Endothelial cell (in vitro differentiated cells): ENCODE measurements around the gene SRPX. TPM values are rescaled to one million over a fixed set of nuclear protein-coding genes. Genes with fewer than 3 reads are reported as not detected.

Experiments used
- DNase-seq: peaks from one replicate; pipeline ENCODE4 v3.0.0; 2021; ENCODE audit warnings: low spot score
- H3K27ac Mint-ChIP-seq: one replicate; pipeline ENCODE4 v1.8.0; 2021; ENCODE audit warnings: mixed read lengths, inconsistent platforms; ENCODE audit not compliant: unreplicated experiment
- H3K27me3 Mint-ChIP-seq: one replicate; pipeline ENCODE4 v1.8.0; 2021; ENCODE audit warnings: mild to moderate bottlenecking, moderate library complexity, mixed read lengths, inconsistent platforms; ENCODE audit not compliant: unreplicated experiment
- H3K36me3 Mint-ChIP-seq: one replicate; pipeline ENCODE4 v1.8.0; 2021; ENCODE audit warnings: mild to moderate bottlenecking, low read depth, mixed read lengths, inconsistent platforms; ENCODE audit not compliant: unreplicated experiment
- H3K4me1 Mint-ChIP-seq: one replicate; pipeline ENCODE4 v1.8.0; 2021; ENCODE audit warnings: mild to moderate bottlenecking, mixed read lengths, inconsistent platforms; ENCODE audit not compliant: unreplicated experiment
- H3K4me3 Mint-ChIP-seq: one replicate; pipeline ENCODE4 v1.8.0; 2021; ENCODE audit warnings: mild to moderate bottlenecking, mixed read lengths, inconsistent platforms; ENCODE audit not compliant: unreplicated experiment
- H3K9me3 Mint-ChIP-seq: one replicate; pipeline ENCODE4 v1.8.0; 2021; ENCODE audit warnings: mixed read lengths, inconsistent platforms; ENCODE audit not compliant: unreplicated experiment
- CTCF ChIP-seq: fragments of 200-600 bp; sonication (generic); IDR thresholded peaks from one replicate; pipeline ENCODE4 v1.5.0; 2021; ENCODE audit warnings: antibody characterized with exemption; ENCODE audit not compliant: unreplicated experiment
- total RNA-seq: library from RNA; stranded (reverse); fragmentation: NEBNext Ultra II Directional; extraction: Animal tissue kit (Norgen Biotek cat#: 25700); gene quantifications from one replicate; pipeline ENCODE4 v1.2.1, GENCODE V29; 2021; ENCODE audit not compliant: unreplicated experiment

SRPX gene
- total RNA-seq, 1 donor from 2014 or later, result 23.8 TPM

DNA sequence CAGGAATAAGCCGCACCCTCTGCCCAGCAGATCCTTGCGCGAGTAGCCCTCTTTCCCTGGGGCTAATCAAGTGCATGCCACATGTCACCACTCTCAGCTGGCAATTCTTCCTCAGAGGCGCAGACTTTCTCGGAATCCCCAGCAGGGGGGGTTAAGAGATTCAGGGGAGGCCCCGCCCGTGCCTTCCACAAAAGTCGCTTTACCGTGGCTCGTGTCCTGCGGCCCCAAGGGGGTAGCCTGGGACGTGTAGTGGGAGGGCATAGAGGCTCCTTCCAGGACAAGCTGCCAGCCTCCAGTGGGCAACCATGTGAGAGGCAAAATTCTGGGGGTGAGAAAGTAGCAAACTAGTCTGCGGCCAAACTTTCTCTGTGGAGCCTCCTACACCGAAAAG is 652 bp downstream of the SRPX start:
- peak; percentile 38 for DNase-seq
- TF ChIP-seq CTCF, result peak; percentile 33
- Mint-ChIP-seq H3K36me3 (peaks cover 3% of the 10 kb centered on the region), H3K27me3 (peaks cover 3% of the 10 kb centered on the region), H3K9me3 (no peaks in the 10 kb centered on the region), H3K27ac (no peak overlapping the region), H3K4me3 (peak overlapping the region; percentile 84), H3K4me1 (peaks cover 17% of the 10 kb centered on the region)

DNA sequence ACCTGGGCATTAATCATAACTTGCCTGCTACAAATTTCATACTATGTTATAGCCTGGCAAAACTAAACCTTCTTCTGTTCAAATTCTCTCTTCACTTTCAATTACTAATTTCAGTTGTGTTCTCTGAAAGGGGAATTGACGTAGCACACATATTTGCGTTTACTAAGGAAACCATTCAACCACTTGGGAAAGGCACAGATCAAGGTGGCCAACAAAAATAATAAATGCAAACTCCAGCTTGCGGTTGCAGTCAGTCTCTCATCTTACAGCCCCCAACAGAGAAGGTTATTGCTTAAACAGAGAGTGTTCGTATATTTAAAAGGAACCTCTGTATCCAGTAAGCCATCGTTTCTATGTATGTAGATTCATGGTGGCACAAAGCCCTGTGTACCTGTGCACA is 4.0 kb downstream of the SRPX start:
- DNase-seq, result no peak
- peaks cover 3% of the 10 kb centered on the region for H3K36me3 Mint-ChIP-seq
- H3K27me3 Mint-ChIP-seq, result peaks cover 6% of the 10 kb centered on the region
- H3K4me3 Mint-ChIP-seq, result no peak overlapping the region
- no peaks in the 10 kb centered on the region for H3K9me3 Mint-ChIP-seq
- H3K27ac Mint-ChIP-seq, result no peak overlapping the region
- TF ChIP-seq CTCF, result no peak
- peaks cover 28% of the 10 kb centered on the region for H3K4me1 Mint-ChIP-seq

DNA sequence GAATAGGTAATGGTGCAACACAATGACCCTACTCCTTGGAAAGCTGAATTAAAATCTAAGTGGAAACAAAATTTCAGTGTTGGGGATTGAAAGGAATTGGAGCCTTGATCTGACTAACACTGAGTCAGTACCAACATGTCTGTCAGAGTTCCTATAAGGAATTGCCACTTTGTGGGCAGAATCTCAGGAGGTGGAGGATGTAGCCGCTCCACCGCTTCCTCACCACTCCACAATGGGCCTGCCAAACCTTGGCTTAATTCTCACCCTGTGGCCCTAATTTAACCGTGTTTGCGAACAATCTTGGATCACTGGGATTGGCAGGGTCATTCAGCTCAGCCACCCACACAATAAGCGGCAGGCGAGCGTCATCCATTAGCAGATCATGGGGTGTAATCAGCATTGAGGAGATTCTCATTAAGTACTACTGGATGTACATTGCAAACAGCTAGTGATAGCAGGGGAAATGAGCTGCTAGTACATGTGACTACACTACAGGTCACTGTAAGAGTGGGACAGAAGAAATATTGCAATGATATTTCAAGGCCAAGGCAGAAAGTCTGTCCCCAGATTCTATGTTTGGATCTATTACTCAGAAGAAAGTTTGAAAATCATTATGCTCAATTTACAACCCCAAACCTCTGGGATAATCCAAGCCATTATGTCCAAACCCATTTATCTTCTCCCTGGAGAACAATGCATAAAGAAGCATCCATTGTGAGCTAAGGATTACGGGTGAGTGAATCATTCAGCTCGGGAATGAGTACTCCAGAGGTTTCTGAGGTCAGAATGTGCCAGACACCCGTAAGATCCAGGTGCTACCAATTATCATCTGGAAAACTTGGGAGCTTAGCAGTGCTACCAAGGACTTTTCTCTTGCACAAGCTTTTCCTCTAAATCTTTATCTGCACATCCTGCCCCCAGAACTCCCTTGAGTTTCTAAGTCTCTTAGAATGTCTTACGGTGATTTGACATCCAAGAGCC is 5.8 kb downstream of the SRPX start:
- peaks cover 30% of the 10 kb centered on the region for H3K4me1 Mint-ChIP-seq
- H3K27ac Mint-ChIP-seq, result no peak overlapping the region
- H3K36me3 Mint-ChIP-seq, result peaks cover 3% of the 10 kb centered on the region
- H3K27me3 Mint-ChIP-seq, result peaks cover 6% of the 10 kb centered on the region
- no peak overlapping the region for H3K4me3 Mint-ChIP-seq
- DNase-seq, result no peak
- no peaks in the 10 kb centered on the region for H3K9me3 Mint-ChIP-seq
- no peak for TF ChIP-seq CTCF

DNA sequence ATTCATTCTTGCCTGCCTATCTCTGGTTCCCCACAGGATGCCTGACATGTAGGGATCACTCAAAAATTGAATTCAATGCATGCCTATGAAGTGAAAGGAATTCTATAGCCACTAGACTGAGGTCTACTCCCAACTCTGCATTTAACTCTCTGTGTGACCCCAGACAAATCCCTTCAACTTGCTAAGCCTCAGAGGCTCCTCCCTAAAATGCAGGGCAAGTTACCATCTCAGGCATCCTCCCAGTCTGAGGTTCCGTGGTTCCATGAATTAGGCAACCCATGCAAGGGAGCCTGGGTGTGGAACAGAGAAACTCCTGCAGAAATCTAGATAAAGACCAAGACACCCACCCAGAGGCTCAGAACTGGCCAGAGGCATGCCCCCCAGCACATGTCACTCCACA is 6.6 kb downstream of the SRPX start:
- Mint-ChIP-seq H3K4me3 (no peak overlapping the region), H3K27ac (no peak overlapping the region), H3K9me3 (no peaks in the 10 kb centered on the region), H3K36me3 (peaks cover 3% of the 10 kb centered on the region), H3K27me3 (peaks cover 6% of the 10 kb centered on the region), H3K4me1 (peaks cover 30% of the 10 kb centered on the region)
- DNase-seq, result no peak
- no peak for TF ChIP-seq CTCF
